Chondrocyte (in vitro differentiated cells): Measurements from ENCODE around the gene NOXA1. TPM values are rescaled to one million over a fixed set of nuclear protein-coding genes. Genes with fewer than 3 reads are reported as not detected.

Source experiments
- DNase-seq: peaks from one replicate; pipeline ENCODE4 v3.0.0; 2021; ENCODE audit warnings: mixed read lengths, low spot score
- H3K27ac Mint-ChIP-seq: one replicate; pipeline ENCODE4 v1.8.0; 2021; ENCODE audit warnings: mild to moderate bottlenecking, moderate library complexity, mixed read lengths; ENCODE audit not compliant: unreplicated experiment
- H3K27me3 Mint-ChIP-seq: 2 replicates; pipeline ENCODE4 v1.8.0; 2021; ENCODE audit warnings: low read depth, mixed read lengths
- H3K36me3 Mint-ChIP-seq: 2 replicates; pipeline ENCODE4 v1.8.0; 2021; ENCODE audit warnings: low read depth, mixed read lengths
- H3K4me1 Mint-ChIP-seq: 2 replicates; pipeline ENCODE4 v1.8.0; 2021; ENCODE audit warnings: low read depth, mild to moderate bottlenecking, mixed read lengths
- H3K4me3 Mint-ChIP-seq: one replicate; pipeline ENCODE4 v1.8.0; 2021; ENCODE audit warnings: mild to moderate bottlenecking, moderate library complexity, mixed read lengths; ENCODE audit not compliant: unreplicated experiment
- H3K9me3 Mint-ChIP-seq: 2 replicates; pipeline ENCODE4 v1.8.0; 2021; ENCODE audit warnings: low read depth, mixed read lengths
- total RNA-seq: library from RNA; stranded (reverse); gene quantifications from 3 replicates; pipeline ENCODE4 v1.2.1, GENCODE V29; 2021
- TF ChIP-seq, protein P1 (sequence below): fragments of 200-600 bp; sonication (generic); IDR thresholded peaks from 2 replicates; pipeline ENCODE4 v1.5.0; 2021; ENCODE audit warnings: antibody characterized with exemption, mild to moderate bottlenecking, moderate library complexity

The NOXA1 gene
- total RNA-seq, 1 donor from 2014 or later = 2.0 TPM

DNA sequence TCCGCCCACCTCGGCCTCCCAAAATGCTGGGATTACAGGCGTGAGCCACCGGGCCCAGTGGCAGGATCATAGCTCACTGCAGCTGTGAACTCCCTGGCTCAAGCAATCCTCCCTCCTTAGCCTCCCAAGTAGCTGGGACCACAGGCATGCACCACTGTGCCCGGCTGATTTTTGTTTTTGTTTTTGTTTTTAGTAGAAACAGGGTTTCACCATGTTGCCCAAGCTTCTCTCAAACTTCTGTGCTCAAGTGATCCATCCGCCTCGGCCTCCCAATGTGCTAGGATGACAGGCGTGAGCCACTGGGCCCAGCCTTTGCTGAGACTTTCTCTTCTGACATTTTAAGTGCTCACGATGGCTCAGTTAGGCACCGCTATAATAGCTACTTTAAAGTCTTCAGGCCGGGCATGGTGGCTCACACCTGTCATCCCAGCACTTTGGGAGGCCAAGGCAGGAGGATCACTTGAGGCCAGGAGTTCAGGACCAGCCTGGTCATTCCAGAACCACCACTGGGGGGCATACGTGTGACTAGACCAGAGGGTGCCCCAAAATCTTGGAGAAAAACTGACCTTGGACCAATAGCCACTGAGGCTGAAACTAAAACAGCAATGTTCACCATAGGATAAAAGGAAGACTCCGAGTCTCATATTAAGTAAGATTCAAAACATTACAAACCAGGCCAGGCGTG, 21.1 kb downstream of the NOXA1 start:
- Mint-ChIP-seq H3K4me1 (peaks cover 22% of the 10 kb centered on the region), H3K27ac (no peak overlapping the region), H3K9me3 (no peaks in the 10 kb centered on the region), H3K36me3 (no peaks in the 10 kb centered on the region), H3K4me3 (no peak overlapping the region), H3K27me3 (no peaks in the 10 kb centered on the region)
- peak; percentile 14 for DNase-seq
- TF ChIP-seq, protein P1, sequence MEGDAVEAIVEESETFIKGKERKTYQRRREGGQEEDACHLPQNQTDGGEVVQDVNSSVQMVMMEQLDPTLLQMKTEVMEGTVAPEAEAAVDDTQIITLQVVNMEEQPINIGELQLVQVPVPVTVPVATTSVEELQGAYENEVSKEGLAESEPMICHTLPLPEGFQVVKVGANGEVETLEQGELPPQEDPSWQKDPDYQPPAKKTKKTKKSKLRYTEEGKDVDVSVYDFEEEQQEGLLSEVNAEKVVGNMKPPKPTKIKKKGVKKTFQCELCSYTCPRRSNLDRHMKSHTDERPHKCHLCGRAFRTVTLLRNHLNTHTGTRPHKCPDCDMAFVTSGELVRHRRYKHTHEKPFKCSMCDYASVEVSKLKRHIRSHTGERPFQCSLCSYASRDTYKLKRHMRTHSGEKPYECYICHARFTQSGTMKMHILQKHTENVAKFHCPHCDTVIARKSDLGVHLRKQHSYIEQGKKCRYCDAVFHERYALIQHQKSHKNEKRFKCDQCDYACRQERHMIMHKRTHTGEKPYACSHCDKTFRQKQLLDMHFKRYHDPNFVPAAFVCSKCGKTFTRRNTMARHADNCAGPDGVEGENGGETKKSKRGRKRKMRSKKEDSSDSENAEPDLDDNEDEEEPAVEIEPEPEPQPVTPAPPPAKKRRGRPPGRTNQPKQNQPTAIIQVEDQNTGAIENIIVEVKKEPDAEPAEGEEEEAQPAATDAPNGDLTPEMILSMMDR = no peak

DNA sequence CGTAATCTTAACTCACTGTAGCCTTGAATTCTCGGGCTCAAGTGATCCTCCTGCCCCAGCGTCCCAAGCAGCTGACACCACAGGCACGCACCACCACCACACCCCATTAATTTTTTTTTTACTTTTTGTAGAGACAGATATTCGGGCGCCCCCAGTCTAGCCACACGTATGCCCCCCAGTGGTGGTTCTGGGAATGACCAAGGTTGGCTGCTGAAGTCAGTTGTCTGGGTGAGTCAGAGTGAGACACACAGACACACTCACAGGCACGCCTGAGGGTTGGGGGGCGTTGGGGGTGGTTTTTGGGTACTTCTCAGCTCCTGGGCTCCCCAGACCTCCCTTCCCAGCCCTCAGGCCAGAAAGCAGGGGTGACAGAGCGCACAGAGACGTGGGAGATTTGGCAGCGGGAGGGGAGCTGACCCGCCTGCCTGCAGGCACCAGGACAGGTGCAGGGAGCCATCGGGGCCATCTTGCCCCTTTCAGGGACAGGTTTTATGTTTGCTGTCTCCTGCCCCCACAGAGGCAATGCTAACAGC, 22.1 kb downstream of the NOXA1 start:
- Mint-ChIP-seq H3K9me3 (no peaks in the 10 kb centered on the region), H3K27ac (peak overlapping the region; percentile 19), H3K27me3 (no peaks in the 10 kb centered on the region), H3K4me3 (no peak overlapping the region), H3K36me3 (no peaks in the 10 kb centered on the region), H3K4me1 (peaks cover 22% of the 10 kb centered on the region)
- TF ChIP-seq, protein P1 = peak; percentile 92
- peak; percentile 55 for DNase-seq

DNA sequence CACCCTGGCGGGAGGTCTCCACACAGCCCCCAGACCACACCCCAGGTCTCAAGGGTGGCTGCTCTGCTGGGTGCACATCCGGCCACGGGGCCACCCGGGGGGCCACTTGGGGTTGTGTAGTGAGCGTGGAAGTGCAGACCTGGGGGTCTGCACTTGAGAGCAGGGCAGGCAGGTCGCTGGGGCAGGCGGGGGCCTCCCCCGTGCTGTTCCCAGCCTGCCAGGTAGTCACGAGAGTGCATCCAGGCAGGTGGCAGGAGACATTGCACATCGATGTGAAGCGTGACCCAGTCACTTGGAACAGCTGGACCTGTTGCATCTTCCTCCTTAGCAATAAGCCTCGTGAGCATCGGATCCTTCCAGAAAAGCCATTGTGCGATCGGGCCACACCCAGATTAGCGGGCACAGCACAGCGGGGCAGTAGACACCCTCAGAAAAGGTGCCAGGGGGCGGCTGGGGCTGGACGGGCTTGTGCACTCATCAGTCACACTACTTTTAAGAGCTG, 22.8 kb downstream of the NOXA1 start:
- no peak for DNase-seq
- H3K4me3 Mint-ChIP-seq = no peak overlapping the region
- H3K9me3 Mint-ChIP-seq = no peaks in the 10 kb centered on the region
- no peak overlapping the region for H3K27ac Mint-ChIP-seq
- no peaks in the 10 kb centered on the region for H3K27me3 Mint-ChIP-seq
- peaks cover 22% of the 10 kb centered on the region for H3K4me1 Mint-ChIP-seq
- TF ChIP-seq, protein P1 = no peak
- no peaks in the 10 kb centered on the region for H3K36me3 Mint-ChIP-seq

DNA sequence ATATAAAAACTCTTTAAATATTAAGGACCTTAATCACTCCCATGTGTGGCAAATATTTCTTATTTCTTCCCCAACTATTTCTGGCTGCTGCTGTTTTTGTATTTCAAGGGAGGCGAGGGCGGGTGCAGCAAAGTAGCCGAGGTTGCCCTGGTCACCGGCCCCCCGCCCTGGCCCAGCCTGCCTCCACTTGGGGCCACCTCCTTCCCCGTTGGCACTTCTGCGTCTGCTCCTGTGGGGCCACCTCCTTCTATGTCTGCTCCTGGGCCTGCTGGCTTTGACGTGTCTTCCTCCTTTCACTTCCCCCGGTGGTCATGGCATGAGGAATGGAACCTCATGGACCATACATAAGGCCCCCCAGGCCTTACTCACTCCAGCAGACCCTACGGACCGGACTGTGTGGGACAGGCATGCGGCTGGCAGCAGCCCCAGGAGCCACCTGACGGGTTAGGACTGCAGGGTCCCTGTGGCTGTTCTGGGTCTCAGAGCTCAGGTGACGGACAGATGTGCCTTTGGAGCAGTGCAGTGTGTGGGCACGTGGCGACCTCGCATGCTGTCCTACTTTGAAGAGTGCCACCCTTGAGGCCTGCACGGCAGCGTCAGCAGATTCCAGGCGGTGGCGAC, 23.8 kb downstream of the NOXA1 start:
- H3K4me1 Mint-ChIP-seq = peaks cover 20% of the 10 kb centered on the region
- DNase-seq = no peak
- no peaks in the 10 kb centered on the region for H3K9me3 Mint-ChIP-seq
- no peaks in the 10 kb centered on the region for H3K36me3 Mint-ChIP-seq
- no peak overlapping the region for H3K4me3 Mint-ChIP-seq
- TF ChIP-seq, protein P1 = no peak
- H3K27ac Mint-ChIP-seq = no peak overlapping the region
- H3K27me3 Mint-ChIP-seq = no peaks in the 10 kb centered on the region

DNA sequence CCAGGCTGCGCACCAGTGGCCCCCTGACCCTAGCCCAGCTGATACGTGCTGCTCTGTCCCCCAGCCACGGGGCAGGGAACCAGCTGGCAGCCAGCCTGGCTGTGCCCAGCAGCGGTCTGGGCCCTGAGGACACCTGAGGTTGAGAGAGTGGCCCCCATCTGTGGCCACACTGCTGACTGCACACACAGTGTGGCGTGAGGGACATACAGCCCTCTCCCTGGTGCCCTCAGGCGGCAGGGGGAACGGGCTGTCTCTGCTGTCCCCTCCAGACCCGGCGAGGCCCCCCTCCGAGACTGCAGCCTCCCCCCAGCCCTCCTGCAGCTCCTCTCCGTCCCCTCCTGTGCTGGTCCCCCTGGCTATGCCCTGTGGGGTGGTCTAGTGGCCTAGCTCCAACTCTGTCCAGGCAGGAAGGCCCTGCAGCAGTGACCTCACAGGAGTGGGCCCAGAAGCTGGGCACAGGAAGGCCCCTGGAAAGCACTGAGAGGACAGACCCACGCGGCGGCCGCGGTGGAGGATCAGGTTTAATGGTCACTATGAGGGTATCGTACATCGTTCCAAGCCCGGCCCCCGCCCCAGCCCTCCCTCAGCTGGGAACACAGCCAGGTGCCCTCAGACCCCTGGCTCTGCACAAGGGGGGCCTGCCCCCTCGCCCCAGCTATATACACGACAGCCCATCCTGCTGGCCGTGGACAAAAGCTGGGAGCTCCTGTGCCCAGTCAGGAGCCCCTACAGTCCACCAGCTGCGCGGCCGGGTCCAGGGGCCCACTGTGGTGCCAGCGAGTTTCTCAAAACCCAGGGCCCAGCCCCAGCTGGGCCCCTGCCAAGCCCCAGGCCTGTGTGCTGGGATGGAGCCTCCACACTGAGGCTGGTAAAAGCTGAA, 24.8 kb downstream of the NOXA1 start:
- H3K4me3 Mint-ChIP-seq = no peak overlapping the region
- H3K27me3 Mint-ChIP-seq = no peaks in the 10 kb centered on the region
- H3K36me3 Mint-ChIP-seq = no peaks in the 10 kb centered on the region
- H3K27ac Mint-ChIP-seq = no peak overlapping the region
- H3K9me3 Mint-ChIP-seq = no peaks in the 10 kb centered on the region
- H3K4me1 Mint-ChIP-seq = peaks cover 19% of the 10 kb centered on the region
- no peak for DNase-seq
- TF ChIP-seq, protein P1 = no peak
